ENCODE data around the gene DSCAML1. TPM values are rescaled to one million over a fixed set of nuclear protein-coding genes. Genes with fewer than 3 reads are reported as not detected.
"Not testable (repeated sequence)": the region's sequence is repeated elsewhere in the genome, so short reads cannot be mapped to it uniquely, and the experiment has no call there.

DSCAML1 gene
- total RNA-seq, 1 experiment from 2014 or later = not detected

- DNase-seq (ENCODE audit: low spot score); in situ Hi-C loops (cut with HindIII; ENCODE audit: low sequenced_read_pairs): not testable (repeated sequence)
Observed at GRCh38 chr11:117405898-117406297, 391.1 kb downstream of the DSCAML1 start.

DNA sequence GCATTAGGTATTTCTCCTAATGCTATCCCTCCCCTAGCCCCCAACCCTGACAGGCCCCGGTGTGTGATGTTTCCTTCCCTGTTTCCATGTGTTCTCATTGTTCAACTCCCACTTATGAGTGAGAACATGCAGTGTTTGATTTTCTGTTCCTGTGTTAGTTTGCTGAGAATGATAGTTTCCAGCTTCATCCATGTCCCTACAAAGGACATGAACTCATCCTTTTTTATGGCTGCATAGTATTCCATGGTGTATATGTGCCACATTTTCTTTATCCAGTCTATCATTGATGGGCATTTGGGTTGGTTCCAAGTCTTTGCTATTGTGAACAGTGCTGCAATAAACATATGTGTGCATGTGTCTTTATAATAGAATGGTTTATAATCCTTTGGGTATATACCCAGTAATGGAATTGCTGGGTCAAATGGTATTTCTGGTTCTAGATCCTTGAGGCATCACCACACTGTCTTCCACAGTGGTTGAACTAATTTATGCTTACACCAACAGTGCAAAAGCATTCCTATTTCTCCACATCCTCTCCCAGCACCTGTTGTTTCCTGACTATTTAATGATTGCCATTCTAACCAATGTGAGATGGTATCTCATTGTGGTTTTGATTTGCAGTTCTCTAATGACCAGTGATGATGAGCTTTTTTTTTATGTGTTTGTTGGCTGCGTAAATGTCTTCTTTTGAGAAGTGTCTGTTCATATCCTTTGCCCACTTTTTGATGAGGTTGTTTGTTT, 397.7 kb downstream of the DSCAML1 start:
- in situ Hi-C loops (cut with HindIII; ENCODE audit: low sequenced_read_pairs) = not testable (repeated sequence)

GRCh38 chr11:117398618-117399017, 398.4 kb downstream of the DSCAML1 start:
- DNase-seq (ENCODE audit: low spot score); in situ Hi-C loops (cut with HindIII; ENCODE audit: low sequenced_read_pairs): not testable (repeated sequence)

More for the DNA sequence above, 397.7 kb downstream of the DSCAML1 start:
- not testable (repeated sequence) for DNase-seq (ENCODE audit: low spot score)

DNA sequence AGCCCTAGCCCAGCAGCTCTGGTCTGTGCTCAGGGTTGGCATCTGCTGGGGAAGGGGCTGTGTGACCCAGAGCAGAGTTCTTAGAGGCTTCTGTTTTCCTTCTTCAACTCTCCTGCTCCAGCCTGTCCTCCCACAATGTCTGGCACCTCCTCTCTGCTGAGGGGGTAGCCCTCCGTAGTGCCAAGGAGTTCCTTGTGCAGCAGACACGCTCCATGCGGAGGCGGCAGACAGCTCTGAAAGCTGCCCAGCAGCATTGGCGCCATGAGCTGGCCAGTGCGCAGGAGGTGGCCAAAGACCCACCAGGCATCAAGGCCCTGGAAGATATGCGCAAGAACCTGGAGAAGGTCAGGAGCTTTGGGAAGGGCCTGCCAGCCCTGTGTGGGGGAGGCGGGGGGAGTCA, 400.0 kb downstream of the DSCAML1 start:
- DNase-seq (ENCODE audit: low spot score) = no peak
- in situ Hi-C loops (cut with HindIII; ENCODE audit: low sequenced_read_pairs) = no loop called here

- in situ Hi-C loops (cut with HindIII; ENCODE audit: low sequenced_read_pairs) = no loop called here
- DNase-seq (ENCODE audit: low spot score) = no peak
Observed at GRCh38 chr11:117395476-117395875, 401.5 kb downstream of the DSCAML1 start.

DNA sequence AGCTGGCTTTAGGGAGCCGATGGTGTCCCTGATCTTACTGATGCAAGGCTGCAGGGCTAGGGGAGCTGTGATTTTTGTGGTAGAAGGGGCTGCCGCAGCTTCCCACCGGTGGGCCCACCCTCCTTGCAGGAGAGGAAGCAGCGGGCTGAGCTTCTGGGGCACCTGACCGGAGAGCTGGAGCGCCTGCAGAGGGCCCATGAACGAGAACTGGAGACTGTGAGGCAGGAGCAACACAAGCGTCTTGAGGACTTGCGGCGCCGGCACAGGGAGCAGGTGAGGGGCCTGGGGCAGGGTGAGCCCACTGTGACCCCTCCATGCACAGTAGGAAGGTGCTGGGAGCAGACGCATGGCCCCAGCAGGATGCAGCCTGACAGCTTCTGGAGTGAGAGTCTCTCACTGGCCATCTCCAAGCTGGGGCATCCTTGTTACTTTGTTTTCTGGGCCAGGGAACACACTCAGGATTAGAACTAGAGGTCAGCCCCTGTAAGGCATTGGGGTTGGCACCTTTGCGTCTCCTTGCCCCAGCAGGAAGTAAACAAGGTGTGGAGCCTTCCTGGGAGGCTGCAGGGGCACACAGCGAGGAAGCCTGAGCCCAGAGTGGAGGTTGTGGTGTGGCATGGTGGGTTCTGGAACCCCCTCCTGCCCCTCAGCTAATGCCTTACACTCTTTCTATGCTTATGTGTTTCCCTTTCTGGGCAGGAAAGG, 402.6 kb downstream of the DSCAML1 start:
- no peak for DNase-seq (ENCODE audit: low spot score)
- in situ Hi-C loops (cut with HindIII; ENCODE audit: low sequenced_read_pairs) = no loop called here

GRCh38 chr11:117392979-117393378, 404.0 kb downstream of the DSCAML1 start:
- DNase-seq (ENCODE audit: low spot score) = no peak
- in situ Hi-C loops (cut with HindIII; ENCODE audit: low sequenced_read_pairs) = no loop called here

- no peak for DNase-seq (ENCODE audit: low spot score)
- in situ Hi-C loops (cut with HindIII; ENCODE audit: low sequenced_read_pairs) = no loop called here
Observed at GRCh38 chr11:117392001-117392690, 404.9 kb downstream of the DSCAML1 start.

DNA sequence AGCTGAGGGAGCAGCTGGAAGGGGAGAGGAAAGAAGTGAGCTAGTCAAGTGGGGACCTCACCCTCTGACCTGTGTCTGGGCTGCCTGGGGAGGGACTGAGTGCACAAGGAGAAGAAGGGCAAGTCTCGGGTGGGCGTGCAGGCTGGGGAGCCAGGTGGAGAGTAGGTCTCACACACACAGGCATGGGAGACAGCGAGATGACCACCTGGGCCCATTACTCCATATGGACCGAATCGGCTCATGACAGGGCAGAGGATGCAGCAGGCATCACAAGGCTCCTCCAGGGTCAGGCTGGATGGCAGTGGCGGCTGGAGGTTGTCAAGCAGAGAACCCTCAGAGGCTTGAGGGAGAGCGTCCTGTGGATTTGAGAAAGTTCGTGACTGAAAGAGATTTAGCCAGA, 405.8 kb downstream of the DSCAML1 start:
- no peak for DNase-seq (ENCODE audit: low spot score)
- in situ Hi-C loops (cut with HindIII; ENCODE audit: low sequenced_read_pairs) = no loop called here

- DNase-seq (ENCODE audit: low spot score) = no peak
- in situ Hi-C loops (cut with HindIII; ENCODE audit: low sequenced_read_pairs) = no loop called here
Observed at GRCh38 chr11:117390743-117391142, 406.3 kb downstream of the DSCAML1 start.

DNA sequence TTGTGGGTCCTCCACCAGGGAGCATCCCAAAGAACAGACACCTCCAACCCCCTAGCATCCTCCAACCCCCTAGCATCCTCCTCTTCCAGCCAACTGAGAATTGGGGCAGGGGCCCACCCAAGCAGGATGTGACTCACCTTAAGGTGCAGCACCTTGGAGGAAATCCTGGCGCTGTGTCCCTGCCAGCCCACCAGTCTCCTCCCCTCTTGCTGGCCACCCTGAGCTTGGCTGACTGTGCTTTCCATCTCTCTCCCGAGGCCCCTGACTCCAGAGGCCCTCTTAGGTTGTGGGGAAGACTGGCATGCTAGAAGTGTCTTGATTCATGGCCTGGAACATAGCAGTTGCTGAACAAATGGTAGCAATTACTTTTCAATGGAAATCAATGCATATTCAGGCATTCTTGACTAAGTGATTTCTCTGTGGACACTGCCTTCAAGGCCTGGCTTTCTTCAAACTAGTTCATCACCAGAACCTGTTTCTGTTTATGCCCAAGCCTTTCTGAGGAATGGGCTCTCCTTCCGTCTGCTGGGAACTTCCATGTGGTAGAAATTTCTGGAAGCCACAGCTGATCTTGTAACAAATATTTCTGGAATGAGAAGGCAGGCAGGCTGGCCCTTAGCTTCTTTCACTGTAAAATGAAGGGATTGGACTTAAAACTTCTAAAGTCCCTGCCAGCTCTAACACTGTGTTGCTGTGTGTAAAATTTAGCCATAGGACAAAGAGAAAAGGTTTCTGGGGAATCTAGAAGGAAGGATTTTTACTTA, 408.8 kb downstream of the DSCAML1 start:
- no peak for DNase-seq (ENCODE audit: low spot score)
- in situ Hi-C loops (cut with HindIII; ENCODE audit: low sequenced_read_pairs) = no loop called here

GRCh38 chr11:117385906-117386305, 411.1 kb downstream of the DSCAML1 start:
- in situ Hi-C loops (cut with HindIII; ENCODE audit: low sequenced_read_pairs) = no loop called here
- peak; percentile 67 for DNase-seq (ENCODE audit: low spot score)

DNA sequence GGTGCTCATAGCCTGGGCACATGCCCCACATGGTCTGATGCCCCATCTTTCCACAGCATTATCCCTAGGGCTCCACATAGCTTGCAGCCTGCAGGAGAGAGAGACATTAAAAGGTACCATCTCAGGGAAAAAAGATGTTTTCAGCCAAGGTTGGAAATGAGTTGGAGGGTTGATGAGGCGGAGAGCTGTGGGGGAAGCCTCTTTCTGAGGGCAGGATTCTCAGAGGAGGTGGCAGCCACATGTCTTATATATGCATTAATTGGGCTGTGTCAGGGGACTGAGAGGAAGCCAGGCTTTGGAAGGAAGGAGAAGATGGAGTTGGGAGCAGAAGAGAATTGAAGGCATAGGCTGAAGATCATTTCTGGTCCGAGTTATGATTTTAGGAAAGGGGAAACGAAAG, 411.5 kb downstream of the DSCAML1 start:
- in situ Hi-C loops (cut with HindIII; ENCODE audit: low sequenced_read_pairs) = no loop called here

GRCh38 chr11:117384045-117384444, 413.0 kb downstream of the DSCAML1 start:
- in situ Hi-C loops (cut with HindIII; ENCODE audit: low sequenced_read_pairs) = no loop called here
- no peak for DNase-seq (ENCODE audit: low spot score)

More for the DNA sequence above, 411.5 kb downstream of the DSCAML1 start:
- no peak for DNase-seq (ENCODE audit: low spot score)

- in situ Hi-C loops (cut with HindIII; ENCODE audit: low sequenced_read_pairs) = no loop called here
Observed at GRCh38 chr11:117382746-117383145, 414.3 kb downstream of the DSCAML1 start.

DNA sequence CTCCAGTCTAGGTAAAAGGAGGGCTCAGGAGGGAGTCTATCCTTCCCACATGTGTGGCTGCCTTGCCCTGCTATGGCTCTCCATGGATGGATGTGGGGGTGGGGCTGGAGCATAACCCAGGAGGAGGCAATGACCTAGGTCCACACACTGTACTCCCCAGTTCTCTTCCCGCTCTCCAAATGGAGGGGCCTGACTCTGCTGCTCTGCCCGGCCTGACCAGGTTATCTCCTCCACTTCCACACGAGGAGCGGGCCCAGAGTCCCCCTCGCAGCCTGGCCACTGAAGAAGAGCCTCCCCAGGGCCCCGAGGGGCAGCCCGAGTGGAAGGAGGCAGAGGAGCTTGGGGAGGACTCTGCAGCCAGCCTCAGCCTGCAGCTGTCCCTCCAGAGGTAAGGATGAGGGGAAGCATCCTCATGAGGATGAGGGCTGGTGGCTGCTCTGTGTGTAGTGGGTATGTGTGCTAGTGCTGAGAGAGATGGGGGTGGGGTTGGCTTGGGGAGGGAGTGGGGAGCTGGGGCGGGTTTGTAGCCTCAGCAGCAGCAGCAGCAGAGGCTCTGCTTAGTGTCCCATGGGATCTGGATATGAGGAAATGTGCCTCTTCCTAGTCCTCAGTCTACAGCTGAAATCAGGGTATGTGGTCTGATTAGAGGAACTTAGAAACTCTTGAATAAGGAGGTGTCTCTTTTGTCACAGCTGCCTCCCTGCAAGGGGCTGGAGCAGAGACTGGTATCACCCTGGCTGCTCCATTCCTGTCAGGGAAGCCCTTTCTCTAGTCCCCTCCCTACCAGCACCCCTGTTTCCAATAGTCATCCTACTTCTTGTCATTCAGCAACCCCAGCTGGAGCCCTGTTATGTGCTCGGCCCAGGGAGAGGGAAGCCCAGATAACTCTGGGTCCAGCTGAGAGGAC, 415.3 kb downstream of the DSCAML1 start:
- in situ Hi-C loops (cut with HindIII; ENCODE audit: low sequenced_read_pairs) = no loop called here
- DNase-seq (ENCODE audit: low spot score) = no peak

More at GRCh38 chr11:117382746-117383145, 414.3 kb downstream of the DSCAML1 start:
- DNase-seq (ENCODE audit: low spot score) = no peak

GRCh38 chr11:117380676-117381075, 416.3 kb downstream of the DSCAML1 start:
- in situ Hi-C loops (cut with HindIII; ENCODE audit: low sequenced_read_pairs) = no loop called here
- no peak for DNase-seq (ENCODE audit: low spot score)
